Ovary (tissue), 9 donors: ENCODE measurements around the gene ROBO1. TPM values are rescaled to one million over a fixed set of nuclear protein-coding genes. Genes with fewer than 3 reads are reported as not detected.

Source experiments
- DNase-seq, 5 donors: peaks; one replicate each; pipeline ENCODE4 v3.0.0-alpha.2; 2019 to 2020
- H3K27ac ChIP-seq, 2 donors: fragments of 200-600 bp; one replicate each; pipeline versions ENCODE4 v1.5.1 to v1.8.0; 2019 to 2022
- H3K27me3 ChIP-seq: fragments of 200-600 bp; one replicate; pipeline ENCODE4 v1.8.0; 2022
- H3K36me3 ChIP-seq: fragments of 200-600 bp; sonication (generic); one replicate; pipeline ENCODE4 v1.5.1; 2019
- H3K4me1 ChIP-seq: one replicate; pipeline ENCODE4 v1.8.1; 2013; ENCODE audit warnings: mild to moderate bottlenecking, moderate library complexity; ENCODE audit not compliant: insufficient read depth
- H3K4me3 ChIP-seq: fragments of 200-600 bp; sonication (generic); one replicate; pipeline ENCODE4 v1.5.1; 2017
- H3K9me3 ChIP-seq, 2 donors: fragments of 200-600 bp in 1 of 2; sonication (generic) in 1 of 2; one replicate each; pipeline versions ENCODE4 v1.5.1 to v1.8.1; 2013 to 2019; ENCODE audit warnings: mild to moderate bottlenecking in 1 of 2, moderate library complexity in 1 of 2
- EP300 ChIP-seq: sonication (generic); formaldehyde crosslinking; IDR thresholded peaks from one replicate; pipeline ENCODE4 v1.6.1; 2017; ENCODE audit warnings: antibody characterized with exemption
- POLR2A ChIP-seq: fragments of 450-650 bp; IDR thresholded peaks from one replicate; pipeline ENCODE4 v1.6.1; 2017; ENCODE audit warnings: antibody characterized with exemption, mild to moderate bottlenecking, moderate library complexity
- WGBS, 3 donors: extraction: QIAGEN DNeasy Blood & Tissue Kit in 1 of 3; methylation state at CpG; one replicate each; pipeline versions ENCODE4 v1.1.5 to v1.1.7; 2013 to 2017; 5-methylcytosine and 5-hydroxymethylcytosine counted together
- intact Hi-C, 4 donors: fragments of 100-400 bp; cut with DNase I; formaldehyde crosslinking; loops; one replicate each; pipeline versions ENCODE4 v1.11.0 to v1.15.1; 2022 to 2023
- polyA plus RNA-seq, 2 donors: library from polyadenylated mRNA; stranded (reverse); fragments of 200-250 nt in 1 of 2; fragments of 350-450 nt in 1 of 2; fragmentation: Illumina TruSeq in 1 of 2; extraction: RNeasy Lipid Tissue Mini Kit (QIAGEN cat#74804) in 1 of 2; gene quantifications; one replicate each; pipeline ENCODE4 v1.2.3, GENCODE V29; 2013 to 2014
- total RNA-seq, 7 donors: library from RNA; depleted of rRNA in 2 of 7; stranded (reverse); fragments of >200 nt in 2 of 7; fragmentation: NEBNext Ultra II Directional in 3 of 7; extraction: Animal tissue kit (Norgen Biotek cat#: 25700) in 3 of 7; gene quantifications; one replicate each; pipeline versions ENCODE4 v1.1.0 to v1.2.4, GENCODE V29; 2016 to 2023
- TF ChIP-seq, protein P1 (sequence below), 3 donors: fragments of 450-650 bp in 2 of 3; fragments of 200-600 bp in 1 of 3; IDR thresholded peaks; one replicate each; pipeline versions ENCODE4 v1.5.1 to v1.8.0; 2016 to 2022; ENCODE audit warnings: antibody characterized with exemption in 3 of 3, mild to moderate bottlenecking in 1 of 3
- donor health status: DM: no; HTN: no; CAD: no; lungs with moderate emphysema.
- donor health status: DM: no; HTN: no; CAD: no.
- donor health status: Bipolar disorder and iron deficiency.
- donor health status: DM: yes; HTN: yes; CAD: no.
- donor health status: DM: no; HTN: no; CAD: no.
- donor health status: DM: yes; HTN: yes; CAD: no.

The ROBO1 gene
- total and polyA plus RNA-seq, 9 donors = 17.2 to 49.5 (median 29.0) TPM

GRCh38 chr3:79115458-79115857, 652.3 kb downstream of the ROBO1 start:
- Histone ChIP-seq H3K9me3 (no peaks in the 10 kb centered on the region), H3K4me3 (no peak overlapping the region), H3K27ac (no peak overlapping the region), H3K36me3 (no peaks in the 10 kb centered on the region), H3K27me3 (no peaks in the 10 kb centered on the region), H3K4me1 (no peaks in the 10 kb centered on the region)
- TF ChIP-seq, protein P1, sequence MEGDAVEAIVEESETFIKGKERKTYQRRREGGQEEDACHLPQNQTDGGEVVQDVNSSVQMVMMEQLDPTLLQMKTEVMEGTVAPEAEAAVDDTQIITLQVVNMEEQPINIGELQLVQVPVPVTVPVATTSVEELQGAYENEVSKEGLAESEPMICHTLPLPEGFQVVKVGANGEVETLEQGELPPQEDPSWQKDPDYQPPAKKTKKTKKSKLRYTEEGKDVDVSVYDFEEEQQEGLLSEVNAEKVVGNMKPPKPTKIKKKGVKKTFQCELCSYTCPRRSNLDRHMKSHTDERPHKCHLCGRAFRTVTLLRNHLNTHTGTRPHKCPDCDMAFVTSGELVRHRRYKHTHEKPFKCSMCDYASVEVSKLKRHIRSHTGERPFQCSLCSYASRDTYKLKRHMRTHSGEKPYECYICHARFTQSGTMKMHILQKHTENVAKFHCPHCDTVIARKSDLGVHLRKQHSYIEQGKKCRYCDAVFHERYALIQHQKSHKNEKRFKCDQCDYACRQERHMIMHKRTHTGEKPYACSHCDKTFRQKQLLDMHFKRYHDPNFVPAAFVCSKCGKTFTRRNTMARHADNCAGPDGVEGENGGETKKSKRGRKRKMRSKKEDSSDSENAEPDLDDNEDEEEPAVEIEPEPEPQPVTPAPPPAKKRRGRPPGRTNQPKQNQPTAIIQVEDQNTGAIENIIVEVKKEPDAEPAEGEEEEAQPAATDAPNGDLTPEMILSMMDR (IDR thresholded peaks at IDR 0.05) = no peak
- TF ChIP-seq POLR2A = no peak
- TF ChIP-seq EP300 = no peak
- intact Hi-C loops = no loop called here
- DNase-seq = no peak
- WGBS, 3 donors = 92 to 95% (median 95%) methylated on average over 4 of the region's 4 CpGs

DNA sequence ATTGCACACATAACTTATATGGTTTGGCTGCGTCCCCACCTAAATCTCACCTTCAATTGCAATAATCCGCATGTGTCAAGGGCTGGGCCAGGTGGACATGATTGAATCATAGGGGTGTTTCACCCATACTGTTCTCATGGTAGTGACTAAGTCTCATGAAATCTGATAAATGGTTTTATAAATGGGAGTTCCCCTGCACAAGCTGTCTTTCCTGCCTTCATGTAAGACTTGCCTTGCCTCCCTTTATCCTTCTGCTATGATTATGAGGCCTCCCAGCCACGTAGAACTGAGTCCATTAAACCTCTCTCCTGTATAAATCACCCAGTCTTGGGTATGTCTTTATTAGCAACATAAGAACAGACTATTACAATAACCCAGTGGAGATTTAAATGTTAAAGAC, 653.9 kb downstream of the ROBO1 start:
- no peak for DNase-seq
- no peaks in the 10 kb centered on the region for H3K27me3 ChIP-seq
- 90 to 94% (median 93%) methylated on average over 3 of the region's 3 CpGs for WGBS, 3 donors
- no peak overlapping the region for H3K27ac ChIP-seq
- H3K36me3 ChIP-seq = no peaks in the 10 kb centered on the region
- no peaks in the 10 kb centered on the region for H3K9me3 ChIP-seq
- intact Hi-C loops = no loop called here
- H3K4me1 ChIP-seq = no peaks in the 10 kb centered on the region
- TF ChIP-seq, protein P1 (IDR thresholded peaks at IDR 0.05) = no peak
- TF ChIP-seq POLR2A = no peak
- no peak for TF ChIP-seq EP300
- no peak overlapping the region for H3K4me3 ChIP-seq

DNA sequence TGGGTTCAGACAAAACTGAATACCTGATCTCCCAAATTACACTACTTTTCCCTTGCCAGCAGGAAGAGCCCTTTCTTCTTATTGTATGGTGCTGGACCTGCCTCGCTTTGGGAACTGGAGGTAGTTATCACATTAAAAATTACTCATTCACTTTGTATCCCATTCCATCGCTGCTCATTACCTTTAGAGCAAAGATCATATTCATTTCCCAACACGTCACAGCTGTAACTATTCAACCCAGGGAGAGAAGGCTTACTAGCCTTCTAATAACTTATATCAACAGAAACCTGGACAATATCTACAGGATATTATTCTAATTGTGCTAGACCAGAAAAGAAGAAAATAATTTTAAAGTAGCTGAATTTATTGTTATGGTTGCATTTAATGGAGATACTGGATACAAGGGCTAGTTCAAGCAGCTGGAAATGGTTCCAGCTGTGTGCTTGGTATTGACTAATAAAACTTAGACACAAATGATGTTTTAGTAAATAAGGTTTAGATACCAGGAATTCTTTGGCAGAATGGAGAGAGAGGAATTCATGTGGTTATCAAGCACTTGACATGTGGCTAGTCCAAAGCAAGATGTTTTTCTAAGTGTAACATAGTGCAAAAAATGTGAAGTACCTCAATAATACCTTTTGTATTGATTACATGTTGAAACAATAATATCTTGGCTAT, 656.3 kb downstream of the ROBO1 start:
- intact Hi-C loops = no loop called here
- Histone ChIP-seq H3K9me3 (no peaks in the 10 kb centered on the region), H3K27me3 (no peaks in the 10 kb centered on the region), H3K36me3 (no peaks in the 10 kb centered on the region), H3K4me3 (no peak overlapping the region), H3K27ac (no peak overlapping the region), H3K4me1 (no peaks in the 10 kb centered on the region)
- DNase-seq = no peak
- 32 to 46% (median 34%) methylated on average over 3 of the region's 3 CpGs for WGBS, 3 donors
- TF ChIP-seq POLR2A (no peak), EP300 (no peak)
- TF ChIP-seq, protein P1 (IDR thresholded peaks at IDR 0.05) = no peak

- no peaks in the 10 kb centered on the region for H3K36me3 ChIP-seq
- intact Hi-C loops = no loop called here
- H3K9me3 ChIP-seq = no peaks in the 10 kb centered on the region
- WGBS, 3 donors = 95 to 99% (median 97%) methylated on average over 2 of the region's 2 CpGs
- no peaks in the 10 kb centered on the region for H3K27me3 ChIP-seq
- no peaks in the 10 kb centered on the region for H3K4me1 ChIP-seq
- TF ChIP-seq EP300 (no peak), POLR2A (no peak)
- DNase-seq = no peak
- no peak overlapping the region for H3K27ac ChIP-seq
- no peak overlapping the region for H3K4me3 ChIP-seq
These were observed 658.0 kb downstream of the ROBO1 start for GRCh38 chr3:79109754-79110153.

- DNase-seq = no peak
- Histone ChIP-seq H3K27ac (no peak overlapping the region), H3K9me3 (no peaks in the 10 kb centered on the region), H3K36me3 (no peaks in the 10 kb centered on the region), H3K4me1 (no peaks in the 10 kb centered on the region), H3K27me3 (no peaks in the 10 kb centered on the region), H3K4me3 (no peak overlapping the region)
- intact Hi-C loops = no loop called here
- WGBS, 3 donors = 86 to 90% (median 88%) methylated on average over 5 of the region's 5 CpGs
- TF ChIP-seq POLR2A = no peak
These were observed 664.5 kb downstream of the ROBO1 start for GRCh38 chr3:79103307-79103706.
